Ureter (tissue), 1 donor: ENCODE results near the gene ACTC1. TPM values are rescaled to one million over a fixed set of nuclear protein-coding genes. Genes with fewer than 3 reads are reported as not detected.
"Not testable (repeated sequence)": the region's sequence is repeated elsewhere in the genome, so short reads cannot be mapped to it uniquely, and the experiment has no call there.

ENCODE experiments used
- DNase-seq: peaks from one replicate; pipeline ENCODE4 v3.0.0-alpha.2; 2020; ENCODE audit warnings: low spot score
- total RNA-seq: library from RNA; stranded (reverse); gene quantifications from one replicate; pipeline ENCODE4 v1.2.4, GENCODE V29; 2023
- donor health status: DM: yes; HTN: yes; CAD: no.

The ACTC1 gene
- total RNA-seq = 29.7 TPM

DNA sequence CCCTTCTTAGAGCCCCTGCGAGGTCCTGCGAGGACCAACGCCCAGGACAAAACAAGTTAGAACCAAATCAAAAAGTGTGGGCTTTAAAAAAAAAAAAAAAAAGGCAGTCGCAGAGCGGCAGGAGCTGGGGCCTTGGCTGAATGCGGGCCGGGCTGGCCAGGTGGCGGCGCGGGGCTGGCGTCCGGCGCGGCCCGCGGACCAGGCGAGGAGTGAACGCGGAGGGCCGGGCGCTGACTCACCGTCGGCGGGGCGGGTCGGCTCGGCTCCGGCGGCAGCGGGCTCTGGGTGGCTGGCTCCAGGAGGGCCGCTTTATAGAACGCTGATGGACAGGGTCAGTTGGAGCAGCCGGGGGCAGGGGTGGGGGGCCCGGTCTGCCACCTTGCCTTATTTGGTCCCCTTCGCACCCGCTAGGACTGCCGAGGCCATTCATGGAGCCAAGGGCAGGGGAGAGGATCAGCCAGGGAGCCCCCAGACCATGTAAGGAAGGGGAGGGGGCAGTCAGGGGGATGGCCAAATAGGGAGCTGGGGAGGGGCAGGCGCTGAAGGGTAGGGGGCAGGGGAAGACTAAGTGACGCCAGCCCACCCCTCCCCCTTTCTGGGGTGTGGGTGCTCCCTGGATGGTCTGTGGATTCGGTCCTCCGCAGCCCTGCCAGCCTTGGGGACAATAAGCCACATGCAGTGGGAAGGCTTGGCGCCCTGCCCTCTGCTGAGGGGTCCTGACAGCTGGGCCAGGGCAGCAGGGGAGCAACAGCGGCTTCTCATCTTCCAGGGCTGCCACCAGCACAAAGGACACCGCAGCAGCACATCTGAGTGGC lies at the start of gene ACTC1:
Gene ACTC1, minus strand, starts transcription at position 283 of the 815 bp plus-strand sequence. CDS start 741 bp downstream, outside the sequence.
- peak; percentile 56 for DNase-seq

DNA sequence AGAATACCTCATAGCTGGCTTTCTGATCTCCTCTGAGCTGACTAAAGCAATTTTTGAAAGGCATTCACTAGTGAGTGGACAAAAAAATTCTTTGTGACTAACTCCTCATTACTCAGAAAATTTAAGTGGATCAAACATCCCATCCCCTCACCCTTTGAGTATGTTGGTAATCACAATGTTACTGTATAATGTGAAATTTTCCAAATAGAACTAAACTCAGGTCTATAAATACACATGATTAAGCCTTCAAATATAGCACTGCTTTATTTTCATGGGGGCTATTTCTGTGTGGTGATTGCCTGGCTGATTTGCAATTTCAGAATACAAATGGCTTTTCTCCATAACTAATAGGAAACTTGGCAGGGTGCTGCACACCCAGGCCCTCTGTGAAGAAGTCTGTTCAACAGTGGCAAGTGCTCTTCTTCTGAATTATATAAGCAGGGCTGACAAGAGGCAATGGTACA lies 45.9 kb upstream of the ACTC1 start:
- DNase-seq = no peak

GRCh38 chr15:34838282-34838681 lies 42.9 kb upstream of the ACTC1 start:
- DNase-seq = no peak

DNA sequence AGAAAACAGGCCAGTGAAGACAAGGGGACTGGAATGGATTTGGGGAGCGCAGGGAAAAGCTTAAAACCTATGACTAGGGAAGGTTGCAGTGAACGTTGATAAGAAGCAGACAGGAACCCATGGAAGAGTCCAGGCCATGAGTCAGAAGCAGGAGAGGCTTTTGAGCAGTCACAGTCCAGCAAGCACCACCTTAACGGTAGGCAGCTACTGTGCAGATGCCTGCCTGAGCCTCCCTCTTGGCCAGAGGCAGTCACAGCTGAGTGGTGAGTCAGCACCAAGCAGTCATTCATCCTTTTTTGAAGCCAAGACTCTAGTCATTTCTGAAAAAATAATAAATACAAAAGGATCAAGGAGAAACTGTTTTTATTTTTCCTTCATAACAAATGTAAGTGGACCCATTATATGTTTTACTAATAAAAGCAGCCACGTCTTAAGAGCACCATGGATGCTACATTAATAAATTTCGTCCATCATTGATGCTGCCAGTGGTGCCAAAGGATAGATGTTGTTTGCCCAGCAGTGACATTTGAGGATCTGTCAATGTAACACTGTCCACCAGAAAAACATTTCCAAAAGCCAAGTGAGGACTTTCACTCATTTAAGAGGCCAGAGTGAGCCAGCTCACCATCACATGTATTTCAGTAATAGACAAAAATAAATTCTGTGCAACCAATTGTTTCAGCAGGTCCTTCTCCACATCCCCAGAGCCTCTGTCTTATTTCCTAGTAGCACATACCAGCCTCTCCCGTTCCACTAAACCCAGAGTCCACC lies 42.1 kb upstream of the ACTC1 start:
- no peak for DNase-seq

DNA sequence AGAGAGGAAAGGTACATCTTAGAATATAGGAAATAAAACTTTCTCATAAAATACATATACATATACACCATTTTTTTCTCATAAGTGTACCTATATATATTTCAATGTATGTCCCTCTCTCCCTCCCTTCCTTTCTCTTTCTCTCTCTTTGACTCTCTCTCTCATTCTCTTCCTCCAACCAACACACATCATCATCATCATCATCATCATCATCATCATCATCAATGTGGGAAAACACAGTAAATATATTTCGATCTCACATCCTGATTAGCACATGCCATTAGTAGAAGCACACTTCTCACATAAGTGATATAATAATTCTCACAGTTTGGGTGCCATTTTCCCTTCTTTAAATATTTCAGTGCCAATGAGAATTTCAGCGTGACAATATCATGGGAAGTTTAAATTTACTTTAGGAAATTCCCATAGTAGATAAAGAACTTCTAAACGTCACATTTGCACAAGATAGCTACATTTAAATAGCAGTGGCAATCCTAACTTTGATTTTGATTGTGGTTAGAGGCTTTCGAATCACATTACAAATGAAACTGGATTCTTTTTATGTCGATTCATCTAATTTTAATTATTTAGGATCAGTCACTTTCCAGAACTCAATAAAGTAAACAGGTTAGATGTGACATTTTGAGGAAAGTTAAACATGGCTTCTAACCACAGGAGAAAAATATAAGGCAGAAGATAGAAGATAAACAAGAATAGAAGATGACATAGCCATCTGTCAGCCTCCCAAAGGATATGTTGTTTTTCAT lies 33.0 kb upstream of the ACTC1 start:
- DNase-seq = no peak

DNA sequence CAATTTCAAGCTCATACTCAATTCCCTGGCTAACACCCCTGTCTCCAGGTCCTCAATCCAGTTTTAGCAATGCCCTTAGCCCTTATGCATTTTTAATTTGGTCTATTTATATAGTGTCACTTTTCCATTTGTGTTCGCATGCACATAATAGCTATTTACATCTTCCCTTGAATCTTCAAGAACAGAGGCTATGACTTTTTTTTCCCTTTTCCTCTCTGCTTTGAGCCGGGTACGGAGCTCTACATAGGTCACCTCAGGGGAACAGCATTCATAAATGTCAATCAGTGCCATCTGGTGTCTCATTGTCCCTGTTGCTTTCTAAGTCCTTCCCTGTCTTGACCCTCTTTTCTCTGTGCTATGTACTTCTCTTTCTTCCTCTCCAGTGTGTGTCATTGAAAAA lies 26.5 kb upstream of the ACTC1 start:
- no peak for DNase-seq

DNA sequence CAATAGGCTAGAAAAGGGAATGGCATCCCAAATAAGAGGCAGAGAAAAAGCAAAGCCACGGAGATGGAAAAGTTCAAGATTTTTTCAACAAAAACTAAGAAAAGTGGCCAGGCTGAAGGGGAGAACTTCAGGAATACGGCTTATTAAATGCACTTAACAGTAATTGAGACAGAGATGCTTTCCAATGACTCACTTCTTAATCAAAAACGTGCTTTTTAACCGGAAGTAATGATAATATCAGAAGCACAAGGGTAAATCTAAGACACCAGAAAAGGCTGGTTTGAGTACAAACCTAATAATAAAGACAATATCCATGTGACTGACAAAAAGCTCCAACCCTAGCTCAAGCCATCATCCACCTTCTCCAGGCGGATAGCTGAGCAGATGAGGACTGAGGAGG lies 24.8 kb upstream of the ACTC1 start:
- DNase-seq = no peak

GRCh38 chr15:34818526-34818925 lies 23.2 kb upstream of the ACTC1 start:
- no peak for DNase-seq

DNA sequence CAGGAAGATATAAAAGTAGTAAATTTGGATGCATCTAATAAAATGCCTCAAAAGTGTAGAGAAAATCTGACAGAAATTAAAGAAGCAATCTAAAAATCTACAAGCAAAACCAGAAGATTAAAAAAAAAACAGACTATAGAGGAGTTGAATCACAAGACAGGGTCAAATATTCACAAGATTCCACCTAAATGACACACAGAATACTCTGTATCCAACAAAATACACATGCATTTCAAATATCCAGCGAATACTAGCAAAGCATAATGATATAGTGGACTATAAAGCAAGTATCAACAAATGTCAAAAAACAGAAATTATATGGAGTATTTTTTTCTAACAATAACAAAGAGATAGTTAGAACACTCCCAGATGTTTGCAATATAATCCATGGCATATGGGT lies 20.5 kb upstream of the ACTC1 start:
- no peak for DNase-seq

DNA sequence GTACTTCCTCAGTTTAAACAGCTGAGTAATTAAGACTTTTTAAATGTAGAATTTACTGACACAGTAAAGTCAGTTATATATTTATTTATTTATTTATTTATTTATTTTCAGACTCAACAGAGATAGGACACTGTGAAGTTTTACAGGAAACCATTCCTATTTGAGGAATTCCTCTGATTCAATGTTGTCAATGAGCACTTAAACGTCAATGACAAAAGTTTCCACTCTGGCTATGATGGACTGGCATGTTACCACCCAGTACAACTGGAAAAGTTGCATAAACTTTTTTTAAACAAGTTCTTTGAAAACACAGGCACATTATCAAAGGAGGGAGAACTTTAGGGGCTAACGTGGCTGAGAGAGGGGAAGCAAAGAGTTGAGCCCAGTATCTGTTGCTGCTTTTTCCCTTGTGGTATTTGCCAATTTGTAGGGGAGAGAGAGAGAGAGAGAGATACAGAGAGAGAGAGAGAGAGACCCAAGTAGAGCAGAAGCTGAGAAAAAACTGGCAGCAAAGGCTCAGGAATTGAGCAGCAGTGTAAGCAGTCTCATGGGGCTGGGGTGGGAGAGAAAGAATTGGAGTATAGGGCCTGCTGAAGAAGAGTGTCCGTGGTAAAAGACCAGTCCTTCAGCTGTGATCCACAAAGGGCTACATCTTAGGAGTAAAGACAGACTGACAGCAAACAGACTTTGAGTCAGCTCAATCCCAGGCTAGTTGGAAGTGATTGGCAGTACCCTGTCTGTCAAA lies 18.3 kb upstream of the ACTC1 start:
- DNase-seq = no peak

DNA sequence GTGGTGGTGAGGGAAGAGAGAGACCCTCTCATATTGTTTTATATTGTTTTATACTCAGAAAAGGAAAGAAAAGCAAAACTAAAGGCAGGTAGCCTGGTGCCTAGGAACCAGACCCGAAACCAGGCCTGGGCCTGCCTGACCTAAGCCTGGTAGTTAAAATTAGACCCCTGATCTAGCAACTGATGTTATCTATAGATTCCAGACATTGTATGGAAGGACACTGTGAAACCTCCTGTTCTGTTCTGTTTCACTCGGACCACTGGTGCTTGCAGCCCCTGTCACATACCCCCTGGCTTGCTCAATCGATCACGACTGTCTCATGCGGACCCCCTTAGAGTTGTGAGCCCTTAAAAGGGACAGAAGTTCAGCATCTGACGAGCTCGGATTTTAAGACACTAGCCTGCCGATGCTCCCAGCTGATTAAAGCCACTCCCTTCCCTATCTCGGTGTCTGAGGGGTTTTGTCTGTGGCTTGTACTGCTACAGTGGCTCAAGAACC lies 17.6 kb upstream of the ACTC1 start:
- DNase-seq = not testable (repeated sequence)

GRCh38 chr15:34812369-34812768 lies 17.0 kb upstream of the ACTC1 start:
- DNase-seq = no peak

DNA sequence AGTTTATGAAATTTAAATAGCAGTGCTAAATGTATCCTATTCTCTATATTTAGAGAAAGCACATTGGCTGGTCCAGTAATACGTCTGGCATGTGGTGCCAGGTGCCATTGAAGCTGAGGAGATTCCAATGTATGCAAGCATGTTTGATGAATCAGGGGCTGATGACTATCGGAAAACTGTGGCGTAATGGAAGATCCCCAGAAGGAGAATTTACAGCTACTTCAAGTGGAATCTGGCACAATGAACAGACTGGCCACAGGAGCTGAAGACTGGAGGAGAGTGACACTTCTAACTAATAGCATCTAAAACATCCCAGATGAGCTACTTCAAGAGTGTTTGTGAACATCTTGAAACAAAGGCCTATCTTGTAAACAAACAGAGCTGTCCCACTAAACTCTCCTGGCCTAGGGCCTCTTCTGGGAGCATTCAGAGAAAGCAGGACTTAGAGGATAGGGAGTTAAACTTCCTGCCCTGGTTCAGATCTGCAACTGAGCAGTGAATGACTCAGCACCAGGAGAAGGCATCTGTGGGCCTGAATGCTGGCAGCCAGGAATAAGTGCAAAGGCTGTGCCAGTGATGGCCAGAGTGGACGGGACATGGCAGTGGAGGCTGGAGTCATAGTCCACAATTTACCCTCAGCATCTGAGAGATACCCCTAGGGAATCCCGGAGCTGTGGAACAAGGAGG lies 15.2 kb upstream of the ACTC1 start:
- DNase-seq = no peak

GRCh38 chr15:34809186-34809585 lies 13.8 kb upstream of the ACTC1 start:
- DNase-seq = no peak

DNA sequence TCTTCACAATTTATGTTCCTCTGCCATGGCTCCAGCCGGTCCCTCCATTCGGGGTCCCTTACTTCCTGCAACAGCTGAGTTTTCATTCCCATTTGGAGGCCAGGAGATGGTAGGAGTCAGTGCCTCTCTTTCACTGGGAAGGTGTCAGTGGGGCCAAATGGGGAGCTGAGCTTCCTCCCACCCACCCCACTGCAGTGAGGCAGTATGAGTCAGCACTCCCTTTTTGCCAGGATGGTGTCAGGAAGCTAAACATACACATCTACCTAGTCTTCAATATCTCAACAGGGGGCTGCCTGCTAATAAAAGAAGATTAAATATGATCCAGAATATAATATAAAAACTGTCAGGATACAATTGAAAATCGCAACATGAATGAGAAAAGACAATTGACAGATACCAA lies 12.7 kb upstream of the ACTC1 start:
- no peak for DNase-seq

DNA sequence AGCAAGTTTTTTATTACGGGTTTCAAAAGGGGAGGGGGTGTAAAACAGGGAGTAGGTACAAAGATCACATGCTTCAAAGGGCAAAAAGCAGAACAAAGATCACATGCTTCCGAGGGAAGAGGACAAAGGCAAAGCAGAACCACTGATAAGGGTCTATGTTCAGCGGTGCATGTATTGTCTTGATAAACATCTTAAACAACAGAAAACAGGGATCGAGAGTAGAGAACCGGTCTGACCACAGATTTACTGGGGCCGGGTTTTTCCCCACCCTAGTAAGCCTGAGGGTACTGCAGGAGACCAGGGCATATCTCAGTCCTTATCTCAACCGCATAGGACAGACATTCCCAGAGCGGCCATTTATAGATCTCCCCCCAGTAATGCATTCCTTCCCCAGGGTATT lies 11.9 kb upstream of the ACTC1 start:
- not testable (repeated sequence) for DNase-seq

- DNase-seq = no peak
Measured at GRCh38 chr15:34804776-34805175, 9.4 kb upstream of the ACTC1 start.

GRCh38 chr15:34804113-34804512 lies 8.8 kb upstream of the ACTC1 start:
- DNase-seq = no peak

GRCh38 chr15:34802803-34803750 lies 7.7 kb upstream of the ACTC1 start:
- no peak for DNase-seq

GRCh38 chr15:34802371-34802770 lies 7.0 kb upstream of the ACTC1 start:
- DNase-seq = no peak
